HG03108 (cell line): Measurements from ENCODE around the gene MTRF1.
"Not testable (repeated sequence)": the region's sequence is repeated elsewhere in the genome, so short reads cannot be mapped to it uniquely, and the experiment has no call there.

Source experiments
- ATAC-seq: cut with Tn5 transposase; IDR thresholded peaks from one replicate; pipeline ENCODE4 v1.9.1; 2021; ENCODE audit warnings: moderate library complexity; ENCODE audit not compliant: unreplicated experiment

The MTRF1 gene

GRCh38 chr13:41282129-41282571, 18.8 kb upstream of the MTRF1 start:
- ATAC-seq, result no peak

GRCh38 chr13:41279156-41279555, 15.8 kb upstream of the MTRF1 start:
- ATAC-seq, result not testable (repeated sequence)

GRCh38 chr13:41276824-41277223, 13.4 kb upstream of the MTRF1 start:
- ATAC-seq, result no peak

GRCh38 chr13:41274881-41275280, 11.5 kb upstream of the MTRF1 start:
- no peak for ATAC-seq

- ATAC-seq, result no peak
These were observed 10.6 kb upstream of the MTRF1 start for GRCh38 chr13:41273831-41274441.

GRCh38 chr13:41271456-41272285, 8.3 kb upstream of the MTRF1 start:
- ATAC-seq, result no peak

- no peak for ATAC-seq
These were observed 5.4 kb upstream of the MTRF1 start for GRCh38 chr13:41268764-41269163.

GRCh38 chr13:41267106-41267505, 3.7 kb upstream of the MTRF1 start:
- ATAC-seq, result no peak

- ATAC-seq, result no peak
These were observed 3.4 kb downstream of the MTRF1 start for GRCh38 chr13:41259875-41260501.

GRCh38 chr13:41257535-41257934, 5.8 kb downstream of the MTRF1 start:
- no peak for ATAC-seq

- ATAC-seq, result no peak
These were observed 8.5 kb downstream of the MTRF1 start for GRCh38 chr13:41254902-41255301.

GRCh38 chr13:41250993-41251392, 12.4 kb downstream of the MTRF1 start:
- ATAC-seq, result no peak

GRCh38 chr13:41246969-41247680, 16.3 kb downstream of the MTRF1 start:
- no peak for ATAC-seq

- ATAC-seq, result no peak
These were observed 18.8 kb downstream of the MTRF1 start for GRCh38 chr13:41244556-41244955.

- ATAC-seq, result no peak
These were observed 21.8 kb downstream of the MTRF1 start for GRCh38 chr13:41241626-41242025.

GRCh38 chr13:41236369-41236768, 27.0 kb downstream of the MTRF1 start:
- no peak for ATAC-seq

GRCh38 chr13:41232578-41233480, 30.5 kb downstream of the MTRF1 start:
- ATAC-seq, result no peak

GRCh38 chr13:41231786-41232185, 31.6 kb downstream of the MTRF1 start:
- no peak for ATAC-seq

- no peak for ATAC-seq
These were observed 32.2 kb downstream of the MTRF1 start for GRCh38 chr13:41231025-41231677.

GRCh38 chr13:41229356-41229755, 34.0 kb downstream of the MTRF1 start:
- no peak for ATAC-seq
